SK-N-SH (cell line): ENCODE data around the gene BMPR1B.

Experiments used
- CHD2 ChIP-seq: fragments of 150-350 bp; IDR thresholded peaks from 2 replicates; pipeline ENCODE4 v1.6.1; 2018; ENCODE audit warnings: low read length; ENCODE audit not compliant: partially characterized antibody
- EP300 ChIP-seq, 2 experiments: IDR thresholded peaks; 2 replicates each; pipeline versions ENCODE4 v1.4.0 to v1.6.1; 2012; ENCODE audit warnings: borderline replicate concordance in 1 of 2, low read depth in 1 of 2, low read length in 1 of 2
- FOXJ3 ChIP-seq: sonication (generic); formaldehyde crosslinking; IDR thresholded peaks from 2 replicates; pipeline ENCODE4 v1.5.1; 2020; ENCODE audit warnings: mild to moderate bottlenecking, missing genetic modification reagents
- GABPA ChIP-seq: IDR thresholded peaks from 2 replicates; pipeline ENCODE4 v1.4.0; 2012; ENCODE audit warnings: low read depth, mild to moderate bottlenecking
- MAX ChIP-seq: IDR thresholded peaks from 2 replicates; pipeline ENCODE4 v1.4.0; 2012; ENCODE audit warnings: low read depth
- NFIC ChIP-seq: IDR thresholded peaks from 2 replicates; pipeline ENCODE4 v1.4.0; 2012; ENCODE audit warnings: borderline replicate concordance
- RCOR1 ChIP-seq: fragments of 150-350 bp; IDR thresholded peaks from 2 replicates; pipeline ENCODE4 v1.6.1; 2017; ENCODE audit warnings: antibody characterized with exemption, low read length
- SMC3 ChIP-seq: IDR thresholded peaks from 2 replicates; pipeline ENCODE4 v1.6.1; 2012; ENCODE audit warnings: low read depth, low read length, improper control_type of control experiment
- TAF1 ChIP-seq: IDR thresholded peaks from 2 replicates; pipeline ENCODE4 v1.6.1; 2012; ENCODE audit warnings: low read depth, mild to moderate bottlenecking, low read length, moderate library complexity, borderline replicate concordance
- YY1 ChIP-seq: IDR thresholded peaks from 2 replicates; pipeline ENCODE4 v1.4.0; 2012; ENCODE audit warnings: low read depth, mild to moderate bottlenecking
- TF ChIP-seq, protein P1 (sequence below): fragments of 200-600 bp; sonication (generic); IDR thresholded peaks from 2 replicates; pipeline ENCODE4 v1.6.1; 2017; ENCODE audit warnings: antibody characterized with exemption, mild to moderate bottlenecking, moderate library complexity
- TF ChIP-seq, protein P2 (sequence below): IDR thresholded peaks from 2 replicates; pipeline ENCODE4 v1.6.1; 2012; ENCODE audit warnings: mild to moderate bottlenecking, low read depth, low read length, moderate library complexity
- TF ChIP-seq, protein P3 (sequence below): IDR thresholded peaks from 2 replicates; pipeline ENCODE4; 2012

- TF ChIP-seq SMC3 (no peak), NFIC (no peak), RCOR1 (no peak), CHD2 (no peak), EP300 (IDR thresholded peaks at IDR 0.05; ENCODE audit: borderline replicate concordance in 1 of 2, low read depth in 1 of 2, low read length in 1 of 2) (no peak), TAF1 (no peak), MAX (no peak), YY1 (no peak), FOXJ3 (no peak), GABPA (no peak)
- TF ChIP-seq, protein P1, sequence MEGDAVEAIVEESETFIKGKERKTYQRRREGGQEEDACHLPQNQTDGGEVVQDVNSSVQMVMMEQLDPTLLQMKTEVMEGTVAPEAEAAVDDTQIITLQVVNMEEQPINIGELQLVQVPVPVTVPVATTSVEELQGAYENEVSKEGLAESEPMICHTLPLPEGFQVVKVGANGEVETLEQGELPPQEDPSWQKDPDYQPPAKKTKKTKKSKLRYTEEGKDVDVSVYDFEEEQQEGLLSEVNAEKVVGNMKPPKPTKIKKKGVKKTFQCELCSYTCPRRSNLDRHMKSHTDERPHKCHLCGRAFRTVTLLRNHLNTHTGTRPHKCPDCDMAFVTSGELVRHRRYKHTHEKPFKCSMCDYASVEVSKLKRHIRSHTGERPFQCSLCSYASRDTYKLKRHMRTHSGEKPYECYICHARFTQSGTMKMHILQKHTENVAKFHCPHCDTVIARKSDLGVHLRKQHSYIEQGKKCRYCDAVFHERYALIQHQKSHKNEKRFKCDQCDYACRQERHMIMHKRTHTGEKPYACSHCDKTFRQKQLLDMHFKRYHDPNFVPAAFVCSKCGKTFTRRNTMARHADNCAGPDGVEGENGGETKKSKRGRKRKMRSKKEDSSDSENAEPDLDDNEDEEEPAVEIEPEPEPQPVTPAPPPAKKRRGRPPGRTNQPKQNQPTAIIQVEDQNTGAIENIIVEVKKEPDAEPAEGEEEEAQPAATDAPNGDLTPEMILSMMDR = no peak
- TF ChIP-seq, protein P2, sequence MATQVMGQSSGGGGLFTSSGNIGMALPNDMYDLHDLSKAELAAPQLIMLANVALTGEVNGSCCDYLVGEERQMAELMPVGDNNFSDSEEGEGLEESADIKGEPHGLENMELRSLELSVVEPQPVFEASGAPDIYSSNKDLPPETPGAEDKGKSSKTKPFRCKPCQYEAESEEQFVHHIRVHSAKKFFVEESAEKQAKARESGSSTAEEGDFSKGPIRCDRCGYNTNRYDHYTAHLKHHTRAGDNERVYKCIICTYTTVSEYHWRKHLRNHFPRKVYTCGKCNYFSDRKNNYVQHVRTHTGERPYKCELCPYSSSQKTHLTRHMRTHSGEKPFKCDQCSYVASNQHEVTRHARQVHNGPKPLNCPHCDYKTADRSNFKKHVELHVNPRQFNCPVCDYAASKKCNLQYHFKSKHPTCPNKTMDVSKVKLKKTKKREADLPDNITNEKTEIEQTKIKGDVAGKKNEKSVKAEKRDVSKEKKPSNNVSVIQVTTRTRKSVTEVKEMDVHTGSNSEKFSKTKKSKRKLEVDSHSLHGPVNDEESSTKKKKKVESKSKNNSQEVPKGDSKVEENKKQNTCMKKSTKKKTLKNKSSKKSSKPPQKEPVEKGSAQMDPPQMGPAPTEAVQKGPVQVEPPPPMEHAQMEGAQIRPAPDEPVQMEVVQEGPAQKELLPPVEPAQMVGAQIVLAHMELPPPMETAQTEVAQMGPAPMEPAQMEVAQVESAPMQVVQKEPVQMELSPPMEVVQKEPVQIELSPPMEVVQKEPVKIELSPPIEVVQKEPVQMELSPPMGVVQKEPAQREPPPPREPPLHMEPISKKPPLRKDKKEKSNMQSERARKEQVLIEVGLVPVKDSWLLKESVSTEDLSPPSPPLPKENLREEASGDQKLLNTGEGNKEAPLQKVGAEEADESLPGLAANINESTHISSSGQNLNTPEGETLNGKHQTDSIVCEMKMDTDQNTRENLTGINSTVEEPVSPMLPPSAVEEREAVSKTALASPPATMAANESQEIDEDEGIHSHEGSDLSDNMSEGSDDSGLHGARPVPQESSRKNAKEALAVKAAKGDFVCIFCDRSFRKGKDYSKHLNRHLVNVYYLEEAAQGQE = no peak
- TF ChIP-seq, protein P3, sequence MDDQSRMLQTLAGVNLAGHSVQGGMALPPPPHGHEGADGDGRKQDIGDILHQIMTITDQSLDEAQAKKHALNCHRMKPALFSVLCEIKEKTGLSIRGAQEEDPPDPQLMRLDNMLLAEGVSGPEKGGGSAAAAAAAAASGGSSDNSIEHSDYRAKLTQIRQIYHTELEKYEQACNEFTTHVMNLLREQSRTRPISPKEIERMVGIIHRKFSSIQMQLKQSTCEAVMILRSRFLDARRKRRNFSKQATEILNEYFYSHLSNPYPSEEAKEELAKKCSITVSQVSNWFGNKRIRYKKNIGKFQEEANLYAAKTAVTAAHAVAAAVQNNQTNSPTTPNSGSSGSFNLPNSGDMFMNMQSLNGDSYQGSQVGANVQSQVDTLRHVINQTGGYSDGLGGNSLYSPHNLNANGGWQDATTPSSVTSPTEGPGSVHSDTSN = no peak
These were observed 362.7 kb downstream of the BMPR1B start for GRCh38 chr4:95120456-95120855.
